A549 treated with Hydrocortisone at 1 μM for 4 hours (cell line): ENCODE results near the gene ABHD17C. TPM values are rescaled to one million over a fixed set of nuclear protein-coding genes. Genes with fewer than 3 reads are reported as not detected.

Experiments used
- total RNA-seq: library from RNA; stranded (reverse); fragments of 200-300 nt; extraction: Qiagen RNA extraction; gene quantifications from 5 replicates; pipeline ENCODE4 v1.2.3, GENCODE V29; 2022

Gene ABHD17C
- total RNA-seq = 26.5 to 29.9 TPM (median 27.4 TPM) in 5 replicates

GRCh38 chr15:80695099-80695910, at the start of gene ABHD17C:
Gene ABHD17C, plus strand, starts transcription at chr15:80695310. Its CDS starts 120 bp downstream, at chr15:80695430.

GRCh38 chr15:80778964-80779657, 84.0 kb downstream of the ABHD17C start, which contains the start of gene CEMIP:
Gene CEMIP, plus strand, starts transcription at chr15:80779370. Its CDS starts 94,510 bp downstream, at chr15:80873880.

Other genes starting within 250 kb of the ABHD17C start
- gene CEMIP, start 84.1 kb downstream of the ABHD17C start, total RNA-seq = 1.0 to 1.6 TPM (median 1.2 TPM) in 5 replicates